HepG2 (cell line): ENCODE results near the gene GDPD5. TPM values are rescaled to one million over a fixed set of nuclear protein-coding genes. Genes with fewer than 3 reads are reported as not detected.

Experiments
- ATF4 ChIP-seq, 2 experiments: fragments of 450-650 bp in 1 of 2; sonication (generic) in 1 of 2; formaldehyde crosslinking; IDR thresholded peaks; 2 replicates each; pipeline versions ENCODE4 v1.5.0 to v1.8.0; 2020 to 2022; ENCODE audit warnings: mild to moderate bottlenecking in 1 of 2, missing genetic modification reagents in 1 of 2
- E2F5 ChIP-seq: sonication (generic); formaldehyde crosslinking; conservative IDR thresholded peaks from 2 replicates; pipeline ENCODE4 v1.4.0; 2020; ENCODE audit warnings: missing genetic modification reagents
- HES4 ChIP-seq: sonication (generic); formaldehyde crosslinking; IDR thresholded peaks from 2 replicates; pipeline ENCODE4 v1.9.0; 2021; ENCODE audit warnings: mild to moderate bottlenecking, missing genetic modification reagents, borderline replicate concordance
- KLF15 ChIP-seq: sonication (generic); formaldehyde crosslinking; IDR thresholded peaks from 2 replicates; pipeline ENCODE4 v1.8.1; 2023; ENCODE audit warnings: borderline replicate concordance, mild to moderate bottlenecking, inconsistent platforms, missing genetic modification reagents, mixed read lengths
- PRDM4 ChIP-seq: sonication (generic); formaldehyde crosslinking; IDR thresholded peaks from 2 replicates; pipeline ENCODE4 v1.9.0; 2021; ENCODE audit warnings: missing genetic modification reagents, borderline replicate concordance
- PRPF4 ChIP-seq: fragments of 200-400 bp; formaldehyde crosslinking; IDR thresholded peaks from 2 replicates; pipeline ENCODE4 v1.6.1; 2016; ENCODE audit warnings: low read length, low read depth; ENCODE audit not compliant: poor library complexity, severe bottlenecking
- TCF7 ChIP-seq: sonication (generic); IDR thresholded peaks from 2 replicates; pipeline ENCODE4 v1.6.1; 2016; ENCODE audit warnings: antibody characterized with exemption, low read depth
- TFDP1 ChIP-seq: IDR thresholded peaks from 2 replicates; pipeline ENCODE4 v1.6.1; 2016; ENCODE audit warnings: missing compliant biosample characterization, missing genetic modification reagents, borderline replicate concordance
- UBTF ChIP-seq: sonication (generic); formaldehyde crosslinking; IDR thresholded peaks from 2 replicates; pipeline ENCODE4 v1.4.0; 2020; ENCODE audit warnings: mild to moderate bottlenecking, missing genetic modification reagents
- ZNF136 ChIP-seq: sonication (generic); formaldehyde crosslinking; IDR thresholded peaks from 2 replicates; pipeline ENCODE4 v1.8.1; 2022; ENCODE audit warnings: low read depth, mild to moderate bottlenecking, moderate library complexity, missing genetic modification reagents
- ZNF337 ChIP-seq: sonication (generic); formaldehyde crosslinking; IDR thresholded peaks from 2 replicates; pipeline ENCODE4 v1.5.1; 2020; ENCODE audit warnings: missing genetic modification reagents, low read depth, mild to moderate bottlenecking, borderline replicate concordance
- ZNF564 ChIP-seq: sonication (generic); formaldehyde crosslinking; IDR thresholded peaks from 2 replicates; pipeline ENCODE4 v1.8.1; 2023; ENCODE audit warnings: mild to moderate bottlenecking, missing genetic modification reagents
- polyA plus RNA-seq, 8 experiments: library from polyadenylated mRNA; depleted of rRNA in 3 of 8; stranded (reverse) in 7 of 8; unstranded in 1 of 8; fragments of >200 nt; fragmentation: Illumina TruSeq in 4 of 8; extraction: Trizol in 4 of 8; gene quantifications; 2 replicates each; pipeline versions ENCODE4 v1.2.1 to v1.2.3, GENCODE V29; 2011 to 2016; ENCODE audit warnings: low read depth in 4 of 8, missing spikeins in 1 of 8, mixed read lengths in 1 of 8; ENCODE audit not compliant: insufficient read depth in 1 of 8
- total RNA-seq, 5 experiments: library from RNA; depleted of rRNA; stranded (reverse); fragments of >200 nt; fragmentation: Illumina TruSeq; extraction: Trizol; gene quantifications; 2 replicates each; pipeline ENCODE4 v1.2.3, GENCODE V29; 2016; ENCODE audit warnings: low read depth in 1 of 5

GDPD5 gene
- total and polyA plus RNA-seq, 2 of the 13 experiments (the other 11 are each of a cell fraction or from before 2014, with no cell fraction given): 55.0 to 67.5 TPM

GRCh38 chr11:75399344-75400145 lies 126.2 kb downstream of the GDPD5 start, which contains the start of gene RPS3 (continued):
- TF ChIP-seq ZNF136 (CRISPR knock-in tag): peak; percentile 82; the same call in 1 of the 2 replicates
- peak in 1 of 2 experiments; percentile 49; a peak in 1 of 4 replicates for TF ChIP-seq ATF4 (CRISPR knock-in tag; IDR thresholded peaks at IDR 0.05)
- TF ChIP-seq ZNF337: peak; percentile 90
- TF ChIP-seq UBTF: peak; percentile 88
- peak; percentile 92; the same call in 1 of the 2 replicates for TF ChIP-seq TFDP1 (CRISPR knock-in tag)
- 0 out of 2 replicates have a peak, but pooled peaks have one; percentile 40 for TF ChIP-seq PRDM4 (CRISPR knock-in tag)
- no peak for TF ChIP-seq PRPF4
- no peak for TF ChIP-seq ZNF564
- TF ChIP-seq KLF15 (CRISPR knock-in tag): peak; percentile 80; the same call in 1 of the 2 replicates
- TF ChIP-seq TCF7: no peak
- peak; percentile 75; the same call in 1 of the 2 replicates for TF ChIP-seq E2F5 (CRISPR knock-in tag)
- TF ChIP-seq HES4 (CRISPR knock-in tag): peak; percentile 80; the same call in 1 of the 2 replicates
